GM10248 (cell line): ENCODE measurements around the gene NUDT4B.
"Not testable (repeated sequence)": the region's sequence is repeated elsewhere in the genome, so short reads cannot be mapped to it uniquely, and the experiment has no call there.

Source experiments
- CTCF ChIA-PET: fragments of 300-600 bp; sonication (Branson Sonifier 250); formaldehyde crosslinking; extraction: SDS; loops from one replicate; lab custom pipeline; 2021; ENCODE audit warnings: antibody characterized with exemption; lab: Yijun Ruan, JAX
- POLR2A ChIA-PET: fragments of 350-650 bp; sonication (Branson Sonifier 250); formaldehyde crosslinking; extraction: SDS; loops from one replicate; lab custom pipeline; 2020; ENCODE audit warnings: antibody characterized with exemption; lab: Yijun Ruan, JAX
- DNase-seq: peaks from one replicate; pipeline ENCODE4 v3.0.0; 2012; ENCODE audit errors: extremely low spot score

The NUDT4B gene

DNA sequence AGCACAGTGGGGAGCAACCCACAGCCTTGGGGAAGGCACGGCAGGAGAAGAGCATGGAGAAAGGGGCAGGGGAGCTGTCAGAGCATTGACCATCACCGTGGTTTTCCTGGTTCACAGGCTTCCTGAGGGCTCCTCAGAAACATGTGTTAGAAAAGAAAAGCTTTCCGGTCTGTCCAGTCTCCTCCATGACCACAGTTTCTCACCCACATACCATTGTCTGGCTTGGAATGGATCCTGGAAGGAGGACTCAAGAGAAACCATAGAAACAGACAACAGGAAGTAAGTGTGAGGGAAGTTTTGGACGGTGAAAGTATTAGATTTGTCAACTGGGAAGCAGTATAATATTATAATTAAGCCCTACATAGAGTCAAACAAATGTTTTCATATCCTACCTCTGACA, 16.3 kb upstream of the NUDT4B start:
- DNase-seq, POLR2A ChIA-PET, CTCF ChIA-PET: not testable (repeated sequence)

DNA sequence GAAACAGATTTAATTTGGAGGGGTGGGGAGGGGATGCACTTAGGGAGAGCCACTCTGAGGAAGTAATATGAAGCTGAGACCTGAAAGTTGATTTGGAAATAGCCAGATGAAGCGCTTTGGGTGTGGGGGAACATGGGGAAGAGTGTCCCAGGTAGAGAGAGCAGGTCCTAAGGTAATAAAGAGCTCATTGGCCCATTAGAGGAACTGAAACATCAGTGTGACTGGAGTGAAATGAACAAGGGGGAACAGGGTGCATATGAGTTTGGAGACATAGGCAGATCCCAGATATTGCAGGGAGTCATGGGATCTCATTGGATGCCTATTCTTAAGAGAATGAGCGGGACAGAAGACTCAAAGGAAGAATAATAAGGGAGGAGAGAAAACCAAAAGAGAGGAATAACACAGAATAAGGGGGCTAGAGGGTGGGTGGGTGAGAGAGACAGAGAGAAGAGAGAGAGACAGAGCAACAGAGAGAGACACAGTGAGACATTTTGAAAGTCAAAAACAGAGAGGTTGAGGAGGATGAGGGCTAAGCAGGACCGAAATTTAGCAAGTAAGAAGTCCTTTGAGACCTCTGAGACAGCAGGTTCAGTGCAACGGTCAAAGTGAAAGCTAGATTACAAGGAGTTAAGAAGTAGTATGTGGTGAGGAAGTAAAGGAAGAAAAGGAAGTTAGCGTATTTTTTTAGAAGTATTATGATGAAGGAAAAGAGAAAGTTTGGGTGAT, 14.8 kb upstream of the NUDT4B start:
- POLR2A ChIA-PET, DNase-seq, CTCF ChIA-PET: not testable (repeated sequence)

DNA sequence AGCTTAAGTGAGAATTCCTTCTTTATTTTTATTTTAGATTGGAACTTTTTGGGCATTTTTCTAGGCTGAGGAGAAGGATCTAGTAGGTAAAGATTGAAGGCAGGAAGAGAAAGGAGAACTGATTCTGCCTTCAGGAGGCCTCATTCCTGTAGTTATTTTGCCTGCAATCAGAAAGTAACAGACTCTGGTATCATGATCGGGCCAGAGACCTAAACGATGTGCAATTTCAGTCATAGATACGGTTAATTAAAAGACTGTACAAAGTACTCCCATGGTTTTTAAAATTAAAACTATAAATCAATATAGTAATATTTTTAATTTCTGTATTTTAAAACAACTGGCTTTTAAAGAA, 14.3 kb upstream of the NUDT4B start:
- DNase-seq, CTCF ChIA-PET, POLR2A ChIA-PET: not testable (repeated sequence)

DNA sequence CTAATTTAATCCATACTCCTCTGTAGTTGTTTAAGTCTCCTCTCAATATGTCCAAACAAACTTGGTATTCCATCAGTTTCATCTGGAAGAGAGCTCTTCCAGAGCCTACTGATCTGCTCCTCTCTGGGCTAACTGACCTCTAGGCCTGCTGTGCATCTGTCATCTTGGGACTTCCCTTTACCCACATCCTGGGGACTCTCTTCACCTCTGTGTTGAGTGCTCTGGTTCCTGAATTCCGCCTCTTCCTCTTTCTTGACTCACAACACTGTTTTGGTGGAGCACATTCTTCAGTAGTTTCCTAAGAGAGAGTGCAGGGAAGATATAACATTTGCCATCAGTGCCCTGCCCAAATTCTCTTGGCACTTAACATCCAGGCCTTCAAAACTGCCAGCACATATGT, 13.0 kb upstream of the NUDT4B start:
- DNase-seq, POLR2A ChIA-PET, CTCF ChIA-PET: not testable (repeated sequence)

DNA sequence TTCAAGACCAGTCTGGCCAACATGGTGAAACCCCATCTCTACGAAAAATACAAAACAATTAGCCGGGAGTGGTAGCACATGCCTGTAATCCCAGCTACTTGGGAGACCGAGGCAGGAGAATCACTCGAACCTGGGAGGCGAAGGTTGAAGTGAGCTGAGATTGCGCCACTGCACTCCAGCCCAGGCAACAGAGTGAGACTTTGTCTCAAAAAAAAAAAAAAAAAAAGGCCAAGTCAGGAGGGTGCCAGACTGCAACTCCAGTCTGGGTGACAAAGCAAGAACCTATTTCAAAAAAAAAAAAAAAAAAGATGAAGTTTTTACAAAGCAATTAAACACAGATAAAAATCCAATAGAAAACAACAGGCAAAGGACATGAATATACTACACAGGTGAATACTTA, 9.9 kb upstream of the NUDT4B start:
- CTCF ChIA-PET, POLR2A ChIA-PET: not testable (repeated sequence)

DNA sequence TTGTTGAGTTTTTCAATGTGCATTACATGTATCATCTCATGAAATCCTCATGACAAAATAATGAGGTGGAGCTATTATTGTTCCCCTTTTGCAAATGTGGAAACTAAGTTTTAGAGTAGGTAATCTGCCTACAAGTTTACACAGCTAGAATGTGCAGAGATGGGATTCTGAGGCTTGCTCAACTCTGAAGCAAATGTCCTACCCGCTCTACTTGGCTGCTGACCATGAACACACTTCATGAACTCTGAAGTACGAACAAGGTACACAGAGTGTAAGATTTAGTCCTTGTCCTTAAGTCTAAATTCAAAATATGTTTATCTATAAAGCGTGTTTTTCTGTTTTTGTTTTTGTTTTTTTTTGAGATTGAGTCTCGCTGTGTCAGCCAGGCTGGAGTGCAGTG, 5.4 kb upstream of the NUDT4B start:
- CTCF ChIA-PET, DNase-seq, POLR2A ChIA-PET: not testable (repeated sequence)

More for the DNA sequence above, 9.9 kb upstream of the NUDT4B start:
- DNase-seq: not testable (repeated sequence)

DNA sequence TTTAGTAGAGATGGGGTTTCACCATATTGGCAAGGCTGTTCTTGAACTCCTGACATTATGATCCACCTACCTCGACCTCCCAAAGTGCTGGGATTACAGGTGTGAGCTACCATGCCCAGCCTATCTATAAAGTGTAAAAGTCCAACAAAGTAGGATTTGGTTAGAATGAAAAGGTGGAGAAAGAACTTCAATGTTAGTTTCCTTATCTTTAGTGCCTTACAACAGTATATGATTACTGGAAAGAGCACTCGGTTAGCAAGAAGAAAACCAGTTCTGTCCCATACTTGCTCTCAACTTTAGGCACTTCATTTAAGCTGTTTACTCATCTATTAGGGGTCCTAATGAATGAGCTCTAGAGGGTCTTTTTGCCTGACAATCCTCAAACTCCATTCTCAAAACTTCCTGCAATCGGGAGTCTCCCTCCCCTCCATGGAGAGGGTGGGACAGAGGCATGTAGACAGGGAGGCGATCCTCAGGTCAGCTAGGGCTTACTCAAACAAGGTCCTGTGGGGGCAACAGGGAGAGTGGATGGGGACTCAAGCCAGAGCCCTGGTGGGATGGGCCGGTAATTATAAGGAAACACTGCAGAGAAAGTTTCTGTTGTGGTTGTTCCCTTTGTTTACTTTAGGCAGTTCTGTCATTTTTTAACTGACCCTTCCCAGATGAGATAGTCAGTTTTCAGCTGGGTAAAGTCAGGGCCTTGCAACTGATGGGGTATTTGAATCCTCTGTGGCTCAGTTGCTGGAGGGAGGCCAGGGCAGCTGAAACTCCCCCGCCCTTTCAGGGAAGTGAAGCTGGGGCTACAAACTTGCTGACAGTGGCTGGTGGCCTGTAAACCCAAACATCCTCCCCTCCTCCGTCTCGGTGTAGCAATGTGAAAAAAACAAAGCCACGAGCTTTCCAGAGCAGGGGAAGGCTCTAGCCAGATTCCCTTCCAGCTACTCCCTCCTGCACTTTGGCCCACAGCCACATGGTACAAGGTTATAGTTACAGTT, 4.6 kb upstream of the NUDT4B start:
- CTCF ChIA-PET, POLR2A ChIA-PET, DNase-seq: not testable (repeated sequence)

DNA sequence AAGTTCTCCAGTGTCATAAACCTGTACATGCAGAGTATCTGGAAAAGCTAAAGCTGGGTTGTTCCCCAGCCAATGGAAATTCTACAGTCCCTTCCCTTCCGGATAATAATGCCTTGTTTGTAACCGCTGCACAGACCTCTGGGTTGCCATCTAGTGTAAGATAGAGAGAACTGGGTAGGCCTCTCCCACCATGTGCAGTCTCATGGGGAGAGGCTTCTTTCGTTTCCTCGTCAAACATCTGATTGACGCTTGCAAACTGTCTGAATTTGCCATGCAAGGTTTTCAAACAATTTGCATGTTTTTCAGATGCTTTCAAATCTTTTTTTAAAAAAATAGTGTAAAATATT, 734 bp downstream of the NUDT4B start:
- POLR2A ChIA-PET, CTCF ChIA-PET, DNase-seq: not testable (repeated sequence)

DNA sequence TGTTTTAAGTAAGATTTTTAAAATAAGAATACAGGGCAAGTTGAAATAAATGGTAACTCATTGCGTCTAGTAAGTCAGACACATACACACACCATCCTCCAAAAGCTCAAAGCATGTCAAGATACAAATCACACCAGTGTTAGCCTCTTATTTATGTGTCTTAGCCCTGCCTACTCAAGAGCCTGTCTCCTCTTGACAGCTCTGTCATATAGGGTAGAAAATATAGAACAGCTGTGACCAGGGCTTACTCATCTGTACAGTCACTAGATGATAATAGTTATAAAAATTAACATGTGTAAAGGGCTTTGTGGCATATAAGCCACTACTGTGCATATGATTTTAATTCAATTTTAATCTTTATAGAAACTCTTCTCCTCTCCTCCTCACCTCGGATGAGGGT, 7.7 kb downstream of the NUDT4B start:
- POLR2A ChIA-PET, CTCF ChIA-PET, DNase-seq: not testable (repeated sequence)

DNA sequence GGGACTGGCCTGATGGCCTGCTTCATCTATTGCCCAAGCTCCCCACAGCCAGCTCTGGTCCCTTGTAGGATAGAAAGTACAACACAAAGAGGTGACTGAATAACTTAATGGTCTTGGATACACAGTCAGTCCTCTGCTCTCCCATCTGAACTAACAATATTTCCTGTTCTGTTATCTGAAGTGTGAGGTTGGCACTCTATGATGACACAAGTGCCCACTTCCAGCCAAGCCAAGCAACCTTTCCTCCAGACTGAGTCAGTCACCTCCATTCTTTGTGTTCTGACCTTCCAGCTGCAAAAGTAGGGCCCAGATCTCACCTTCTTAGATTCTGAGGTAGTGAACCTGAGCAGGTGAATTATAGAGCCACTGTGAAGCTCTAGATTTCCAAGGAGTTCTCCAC, 8.9 kb downstream of the NUDT4B start:
- DNase-seq, CTCF ChIA-PET, POLR2A ChIA-PET: not testable (repeated sequence)

DNA sequence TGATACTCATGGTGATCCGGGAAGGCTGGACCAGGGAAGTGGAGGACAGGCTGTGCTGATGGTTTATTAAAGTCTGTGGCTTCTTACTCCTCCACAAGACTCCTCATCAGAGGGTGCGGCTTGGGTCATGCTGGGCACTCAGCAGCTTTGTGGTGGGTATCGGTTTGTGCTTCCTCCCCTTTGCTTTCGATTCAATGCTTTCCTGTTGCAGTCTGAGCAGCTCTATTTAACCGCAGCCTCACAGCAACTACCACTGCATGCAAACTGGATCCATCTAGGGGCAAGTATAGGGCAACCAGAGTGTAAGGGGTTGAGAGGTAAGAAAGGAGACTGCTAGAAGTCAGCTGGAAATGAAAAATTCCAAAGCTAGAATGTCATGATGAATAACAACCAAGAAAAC, 9.8 kb downstream of the NUDT4B start:
- CTCF ChIA-PET, DNase-seq, POLR2A ChIA-PET: not testable (repeated sequence)

DNA sequence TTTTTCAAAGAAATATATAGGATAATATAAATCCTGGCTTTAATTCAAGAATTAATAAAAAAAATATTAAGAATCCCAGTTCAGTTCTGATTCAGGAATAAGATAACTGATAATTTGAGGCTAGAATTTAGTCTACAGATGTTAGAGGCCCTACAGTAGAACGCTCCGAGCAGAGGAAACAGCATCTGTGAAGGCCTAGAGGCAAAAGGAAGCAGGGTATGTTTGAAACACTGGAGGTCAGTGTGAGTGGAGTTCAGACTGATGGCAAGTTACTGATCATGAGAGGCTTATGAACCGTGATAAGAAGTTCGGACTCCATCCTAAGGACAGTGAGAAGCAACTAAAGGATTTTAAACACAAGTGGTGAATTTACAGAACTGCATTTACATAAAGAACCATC, 10.4 kb downstream of the NUDT4B start:
- DNase-seq, POLR2A ChIA-PET, CTCF ChIA-PET: not testable (repeated sequence)

DNA sequence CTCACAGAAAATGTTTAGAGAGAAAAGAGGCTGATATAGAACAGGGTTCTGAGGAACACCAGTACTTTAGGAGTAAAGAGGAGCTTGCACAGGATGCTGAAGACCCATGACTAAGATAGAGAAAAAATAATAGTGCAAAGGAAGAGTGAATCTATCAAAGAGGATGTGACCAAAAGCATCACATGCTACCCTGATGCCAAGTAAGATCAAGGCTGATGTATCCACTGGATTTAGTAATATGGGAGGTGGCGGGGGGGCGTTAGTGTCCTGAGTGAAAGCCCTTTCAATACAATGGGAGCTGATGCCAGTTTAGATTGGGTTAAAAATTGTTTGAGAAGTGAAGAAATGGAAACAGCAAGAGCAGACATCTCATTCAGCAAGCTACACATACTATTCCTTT, 11.2 kb downstream of the NUDT4B start:
- CTCF ChIA-PET, DNase-seq, POLR2A ChIA-PET: not testable (repeated sequence)

DNA sequence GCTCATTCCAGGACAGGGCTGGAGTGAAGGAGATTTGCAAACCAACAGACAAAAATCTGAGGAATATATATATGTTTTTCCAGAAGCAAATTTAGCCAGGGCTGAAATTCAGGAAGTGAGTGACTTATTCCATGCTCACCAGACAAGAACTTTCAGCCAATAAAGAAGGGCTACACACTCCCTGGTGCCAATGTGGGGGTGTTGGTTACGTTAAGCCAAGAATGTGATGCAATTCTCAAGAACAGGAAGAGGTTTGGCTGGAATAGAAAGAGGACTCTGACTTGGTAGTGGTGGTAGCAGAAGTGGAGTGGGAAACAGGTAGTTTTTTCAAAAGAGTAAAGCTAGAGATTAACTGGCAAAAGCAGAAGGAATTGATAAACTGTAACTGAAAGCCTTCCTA, 11.6 kb downstream of the NUDT4B start:
- DNase-seq, POLR2A ChIA-PET, CTCF ChIA-PET: not testable (repeated sequence)

DNA sequence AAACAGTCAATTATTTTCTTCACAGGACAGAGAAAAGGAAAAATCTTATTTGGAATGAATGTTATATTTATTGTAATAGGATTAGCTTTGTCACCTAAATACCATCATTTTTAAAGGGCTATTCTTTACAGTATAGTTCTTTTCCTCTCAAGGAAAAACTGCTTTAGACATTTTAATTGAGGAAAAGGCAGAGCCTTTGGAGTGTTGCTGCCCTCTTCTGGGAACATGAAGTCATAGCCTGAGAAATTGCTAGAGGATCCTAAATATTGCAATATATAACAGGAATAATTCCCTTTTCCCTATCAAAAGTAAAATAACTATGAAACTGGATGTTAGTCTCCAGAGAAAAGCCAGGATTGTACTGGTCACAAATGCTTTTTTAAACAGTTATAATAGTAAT, 12.8 kb downstream of the NUDT4B start:
- POLR2A ChIA-PET, CTCF ChIA-PET, DNase-seq: not testable (repeated sequence)

DNA sequence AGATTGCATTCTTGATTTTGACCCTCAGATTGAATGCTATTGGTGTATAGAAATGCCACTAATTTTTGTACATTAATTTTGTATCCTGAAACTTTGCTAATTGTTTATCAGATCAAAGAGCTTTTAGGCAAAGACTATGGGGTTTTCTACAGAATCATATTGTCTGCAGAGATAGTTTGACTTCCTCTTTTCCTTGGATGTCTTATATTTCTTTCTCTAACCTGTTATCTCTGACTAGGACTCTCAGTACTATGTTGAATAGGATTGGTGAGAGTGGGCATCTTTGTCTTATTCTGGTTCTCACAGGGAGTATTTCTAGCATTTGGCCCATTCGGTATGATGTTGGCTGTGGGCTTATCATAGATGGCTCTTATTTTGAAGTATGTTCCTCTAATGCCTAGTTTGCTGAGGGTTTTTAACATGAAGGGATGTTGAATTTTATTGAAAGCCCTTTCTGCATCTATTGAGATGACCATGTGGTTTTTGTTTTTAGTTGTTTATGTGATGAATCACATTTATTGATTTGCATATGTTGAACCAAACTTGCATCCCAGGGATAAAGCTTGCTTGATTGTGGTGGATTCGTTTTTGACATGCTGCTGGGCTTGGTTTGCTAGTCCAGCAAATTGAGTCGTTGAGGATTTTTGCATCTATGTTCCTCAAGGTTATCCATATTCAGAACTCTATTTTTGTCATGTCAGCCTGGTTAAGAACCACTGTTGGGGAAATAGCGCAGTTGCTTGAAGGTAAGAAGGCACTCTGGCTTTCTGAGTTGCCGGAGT, 16.9 kb downstream of the NUDT4B start:
- POLR2A ChIA-PET, CTCF ChIA-PET, DNase-seq: not testable (repeated sequence)

DNA sequence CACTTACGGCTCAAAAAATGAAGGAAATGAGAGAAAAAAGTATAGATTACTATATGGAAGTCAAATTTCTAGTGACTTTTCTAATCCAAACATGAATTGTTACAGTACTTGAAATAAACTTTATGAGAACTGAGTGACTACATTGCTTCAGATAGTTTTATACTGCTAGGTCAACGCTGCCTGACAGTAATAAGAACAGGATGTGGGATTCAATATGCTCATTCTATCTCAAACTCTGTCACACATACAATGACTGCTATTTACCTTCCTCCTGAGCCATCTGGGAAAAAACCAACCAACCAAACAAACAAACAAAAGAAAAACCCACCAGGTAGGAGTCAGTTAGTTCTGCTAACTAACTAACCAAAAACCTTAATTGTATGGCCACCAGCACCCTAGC, 20.0 kb downstream of the NUDT4B start:
- CTCF ChIA-PET, DNase-seq, POLR2A ChIA-PET: not testable (repeated sequence)

DNA sequence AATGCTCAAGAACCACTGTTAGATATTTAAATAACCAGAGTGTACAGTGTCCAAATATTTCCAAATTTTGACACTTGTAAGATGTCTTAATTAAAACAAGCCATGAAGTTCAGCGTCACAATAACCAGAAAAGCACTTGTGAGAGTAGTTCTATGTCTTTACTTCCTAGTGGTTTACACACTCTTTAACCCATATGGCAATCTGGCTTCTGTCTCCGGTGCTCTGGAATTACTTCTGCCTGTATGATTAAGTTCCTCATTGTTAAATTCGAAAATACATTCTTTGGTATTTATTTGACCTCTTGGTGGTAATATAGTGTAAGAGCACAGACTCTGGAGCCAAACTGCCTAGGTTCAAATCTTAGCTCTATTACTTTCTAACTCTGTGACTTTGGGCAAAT, 20.9 kb downstream of the NUDT4B start:
- CTCF ChIA-PET, POLR2A ChIA-PET: not testable (repeated sequence)

More for the DNA sequence above, 20.9 kb downstream of the NUDT4B start:
- DNase-seq: not testable (repeated sequence)
